K562 (cell line): ENCODE measurements around the gene ADRM1. TPM values are rescaled to one million over a fixed set of nuclear protein-coding genes. Genes with fewer than 3 reads are reported as not detected.

ENCODE experiments used
- ARID4B ChIP-seq: sonication (generic); formaldehyde crosslinking; IDR thresholded peaks from 2 replicates; pipeline ENCODE4 v1.8.0; 2022; ENCODE audit warnings: mild to moderate bottlenecking, missing genetic modification reagents
- CREM ChIP-seq: IDR thresholded peaks from 2 replicates; pipeline ENCODE4 v1.6.1; 2014; ENCODE audit warnings: antibody characterized with exemption, low read depth
- DPF2 ChIP-seq: fragments of 450-650 bp; IDR thresholded peaks from 2 replicates; pipeline ENCODE4 v1.6.1; 2016
- EGR1 ChIP-seq: fragments of 450-650 bp; conservative IDR thresholded peaks from 2 replicates; pipeline ENCODE4 v1.6.1; 2017; ENCODE audit warnings: mild to moderate bottlenecking
- FOXM1 ChIP-seq, 2 experiments: fragments of 450-650 bp in 1 of 2; sonication (generic) in 1 of 2; formaldehyde crosslinking in 1 of 2; IDR thresholded peaks; 2 replicates each; pipeline versions ENCODE4 v1.6.1 to v1.9.0; 2017 to 2022; ENCODE audit warnings: low read depth in 2 of 2, mild to moderate bottlenecking in 2 of 2, missing genetic modification reagents in 1 of 2, moderate library complexity in 1 of 2
- KDM2B ChIP-seq: fragments of 250-450 bp; sonication (Bioruptor Pico); IDR thresholded peaks from 2 replicates; pipeline ENCODE4 v1.8.0; 2021; ENCODE audit warnings: mild to moderate bottlenecking, moderate library complexity
- KDM4B ChIP-seq, 2 experiments: fragments of 450-650 bp in 1 of 2; sonication (generic) in 1 of 2; IDR thresholded peaks; 2 replicates each; pipeline ENCODE4 v1.6.1; 2016 to 2017; ENCODE audit warnings: borderline replicate concordance in 2 of 2, antibody characterized with exemption in 1 of 2, low read depth in 1 of 2, mild to moderate bottlenecking in 1 of 2
- MAFF ChIP-seq: IDR thresholded peaks from 2 replicates; pipeline ENCODE4 v1.6.1; 2012; ENCODE audit warnings: low read length, improper control_type of control experiment
- MECOM ChIP-seq: fragments of 250-450 bp; sonication (Bioruptor Pico); IDR thresholded peaks from 2 replicates; pipeline ENCODE4 v1.8.0; 2022; ENCODE audit warnings: inconsistent platforms
- NFIC ChIP-seq: fragments of 450-650 bp; IDR thresholded peaks from 2 replicates; pipeline ENCODE4 v1.6.1; 2017; ENCODE audit warnings: mild to moderate bottlenecking, inconsistent platforms
- NFRKB ChIP-seq: fragments of 450-650 bp; IDR thresholded peaks from 2 replicates; pipeline ENCODE4 v1.6.1; 2016; ENCODE audit warnings: low read depth
- PCBP1 ChIP-seq: fragments of 200-400 bp; formaldehyde crosslinking; IDR thresholded peaks from 2 replicates; pipeline ENCODE4 v1.6.1; 2018; ENCODE audit warnings: mild to moderate bottlenecking, low read depth, low read length; ENCODE audit not compliant: poor library complexity, severe bottlenecking
- PURB ChIP-seq: sonication (generic); formaldehyde crosslinking; IDR thresholded peaks from 2 replicates; pipeline ENCODE4 v1.9.0; 2021; ENCODE audit warnings: low read depth, mild to moderate bottlenecking, missing genetic modification reagents
- RUNX1 ChIP-seq: sonication (generic); IDR thresholded peaks from 2 replicates; pipeline ENCODE4 v1.6.1; 2016; ENCODE audit warnings: antibody characterized with exemption, low read depth
- SETDB1 ChIP-seq: IDR thresholded peaks from one replicate; pipeline ENCODE4 v1.6.1; 2012; ENCODE audit warnings: low read length, control low read depth, inconsistent platforms
- SUPT5H ChIP-seq: fragments of 450-650 bp; IDR thresholded peaks from 2 replicates; pipeline ENCODE4 v1.6.1; 2016
- TEAD4 ChIP-seq, 2 experiments: sonication (generic) in 1 of 2; formaldehyde crosslinking in 1 of 2; IDR thresholded peaks; 2 replicates each; pipeline versions ENCODE4 v1.6.1 to v1.8.0; 2012 to 2022; ENCODE audit warnings: borderline replicate concordance in 1 of 2, inconsistent platforms in 1 of 2, low read length in 1 of 2, mild to moderate bottlenecking in 1 of 2, missing genetic modification reagents in 1 of 2
- TFAP4 ChIP-seq: sonication (generic); formaldehyde crosslinking; IDR thresholded peaks from 2 replicates; pipeline ENCODE4 v1.8.0; 2022; ENCODE audit warnings: missing genetic modification reagents, mild to moderate bottlenecking, moderate library complexity, borderline replicate concordance
- U2AF2 ChIP-seq: fragments of 200-400 bp; formaldehyde crosslinking; optimal IDR thresholded peaks from 2 replicates; pipeline ENCODE3; 2017; ENCODE audit warnings: low read depth, mild to moderate bottlenecking, low read length
- XRCC5 ChIP-seq: fragments of 200-400 bp; formaldehyde crosslinking; IDR thresholded peaks from 2 replicates; pipeline ENCODE4 v1.6.1; 2017; ENCODE audit warnings: low read depth, mild to moderate bottlenecking, low read length
- ZKSCAN1 ChIP-seq: fragments of 150-350 bp; IDR thresholded peaks from 2 replicates; pipeline ENCODE4 v1.6.1; 2016; ENCODE audit warnings: low read depth, low read length
- ZNF239 ChIP-seq: fragments of 250-450 bp; sonication (Bioruptor Pico); IDR thresholded peaks from 2 replicates; pipeline ENCODE4 v1.4.0; 2020; ENCODE audit warnings: mild to moderate bottlenecking
- ZNF384 ChIP-seq: IDR thresholded peaks from 2 replicates; pipeline ENCODE4 v1.6.1; 2012; ENCODE audit warnings: low read depth, low read length, improper control_type of control experiment
- ZNF699 ChIP-seq: fragments of 250-450 bp; sonication (Bioruptor Pico); IDR thresholded peaks from 2 replicates; pipeline ENCODE4 v1.8.0; 2021; ENCODE audit warnings: mild to moderate bottlenecking, moderate library complexity; ENCODE audit not compliant: insufficient replicate concordance
- ZNF830 ChIP-seq: fragments of 250-450 bp; sonication (Bioruptor Pico); IDR thresholded peaks from 2 replicates; pipeline ENCODE4 v1.5.0; 2021; ENCODE audit warnings: mild to moderate bottlenecking
- polyA plus RNA-seq, 8 experiments: library from polyadenylated mRNA; depleted of rRNA in 4 of 8; stranded (reverse) in 5 of 8; unstranded in 3 of 8; fragments of >200 nt; fragmentation: Nextera tagmentation in 2 of 8; fragmentation: Illumina TruSeq in 1 of 8; extraction: Ambion mirVana in 2 of 8; extraction: Trizol in 1 of 8; gene quantifications; 2 replicates each; pipeline versions ENCODE4 v1.2.1 to v1.2.3, GENCODE V29; 2011 to 2014; ENCODE audit warnings: inconsistent platforms in 1 of 8, missing spikeins in 1 of 8
- total RNA-seq, 7 experiments: library from RNA; depleted of rRNA in 6 of 7; stranded (reverse); fragments of >200 nt in 6 of 7; fragmentation: Illumina TruSeq in 2 of 7; extraction: Trizol in 2 of 7; gene quantifications; 2 replicates each; pipeline versions ENCODE4 v1.2.1 to v1.2.3, GENCODE V29; 2011 to 2021; ENCODE audit warnings: low replicate concordance in 1 of 7

The ADRM1 gene
- total and polyA plus RNA-seq, 9 of the 15 experiments (the other 6 are each of a cell fraction or from before 2014, with no cell fraction given): 5.0 to 223 (median 67.4) TPM

GRCh38 chr20:62274332-62274950 is 28.4 kb upstream of the ADRM1 start (continued):
- TF ChIP-seq NFRKB (no peak), PURB (CRISPR knock-in tag) (no peak), FOXM1 (IDR thresholded peaks at IDR 0.05; ENCODE audit: low read depth) (peak; percentile 26; the same call in 1 of the 2 replicates), FOXM1 (CRISPR knock-in tag; IDR thresholded peaks at IDR 0.05; ENCODE audit: low read depth) (no peak), ARID4B (CRISPR knock-in tag) (no peak), KDM4B (IDR thresholded peaks at IDR 0.05; ENCODE audit: borderline replicate concordance in 2 of 2, low read depth in 1 of 2) (no peak), TEAD4 (IDR thresholded peaks at IDR 0.05; ENCODE audit: low read length) (peak; percentile 68), TEAD4 (CRISPR knock-in tag; IDR thresholded peaks at IDR 0.05; ENCODE audit: borderline replicate concordance) (no peak), CREM (no peak), ZNF699 (CRISPR knock-in tag) (no peak), TFAP4 (CRISPR knock-in tag) (peak; percentile 38; the same call in 1 of the 2 replicates), U2AF2 (no peak), KDM2B (no peak), SUPT5H (no peak), MECOM (CRISPR knock-in tag) (no peak), DPF2 (0 out of 2 replicates have a peak, but pooled peaks have one; percentile 24), MAFF (no peak), ZNF384 (no peak), NFIC (peak; percentile 38), EGR1 (peak; percentile 95), PCBP1 (no peak), RUNX1 (no peak), XRCC5 (no peak), ZNF239 (CRISPR knock-in tag) (no peak), ZNF830 (CRISPR knock-in tag) (no peak), ZKSCAN1 (no peak), SETDB1 (no peak)
